SIG-M5 treated with dmso at 0.1 percent for 504 hours (cell line): ENCODE results near the gene ACTL6B.

Source experiments
- DNase-seq: peaks from one replicate; lab custom pipeline; 2025; ENCODE audit not compliant: unreplicated experiment; lab: John Stamatoyannopoulos, UW

The ACTL6B gene

GRCh38 chr7:100602889-100603725 is 53.1 kb downstream of the ACTL6B start:
- no peak for DNase-seq

GRCh38 chr7:100600730-100601038 is 55.6 kb downstream of the ACTL6B start:
- DNase-seq = no peak

- DNase-seq = no peak
Observed at GRCh38 chr7:100599911-100600729, 56.1 kb downstream of the ACTL6B start.

GRCh38 chr7:100598425-100598824 is 57.8 kb downstream of the ACTL6B start:
- no peak for DNase-seq

GRCh38 chr7:100595188-100595587 is 61.1 kb downstream of the ACTL6B start:
- no peak for DNase-seq
